ENCODE results near the gene GSE1.

The GSE1 gene

DNA sequence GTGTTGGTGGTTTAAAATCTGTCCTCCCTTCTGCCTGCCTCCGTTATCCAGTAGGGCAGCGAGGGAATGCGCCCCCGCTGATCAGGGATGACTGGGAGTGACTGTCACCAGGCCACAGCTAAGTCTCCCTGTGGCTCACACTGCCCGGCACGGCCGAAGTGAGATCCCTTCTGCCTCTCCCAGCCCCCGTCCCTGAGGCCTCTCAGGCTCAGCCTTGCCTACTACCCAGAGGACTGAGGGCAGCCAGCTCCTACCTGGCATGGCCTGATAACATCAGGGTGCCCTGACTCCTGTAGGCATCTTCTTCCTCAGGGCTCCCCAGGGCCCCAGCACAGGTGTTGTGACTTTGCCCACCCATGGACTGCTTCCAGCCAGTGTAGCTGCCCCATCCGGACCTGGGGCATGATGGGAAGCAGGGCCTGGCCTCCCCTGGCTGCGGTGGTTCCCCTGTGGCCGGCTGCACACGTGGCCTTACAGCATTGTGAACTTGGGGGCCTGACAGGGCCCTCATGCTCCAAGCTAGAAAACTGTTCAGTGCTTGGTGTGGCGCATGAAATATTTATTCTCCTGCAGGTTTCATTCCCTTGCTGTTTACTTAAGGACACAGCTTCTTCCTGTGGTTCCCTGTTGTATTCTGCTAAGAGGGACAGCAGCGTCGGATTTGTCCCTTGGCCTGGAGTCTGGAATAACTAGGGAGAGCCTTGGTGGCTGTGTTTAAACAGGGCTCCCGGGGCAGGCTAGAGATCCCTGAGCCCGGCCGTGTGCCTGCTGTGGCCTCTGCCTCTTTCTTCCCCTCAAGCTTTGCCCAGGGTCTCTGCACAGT is 45.6 kb downstream of the GSE1 start:
- H3K4me3 ChIP-seq (ENCODE audit: control insufficient read depth, low read depth, low read length), result no peak overlapping the region
- no peak for DNase-seq (ENCODE audit: low read depth)
- TF ChIP-seq, protein P1, sequence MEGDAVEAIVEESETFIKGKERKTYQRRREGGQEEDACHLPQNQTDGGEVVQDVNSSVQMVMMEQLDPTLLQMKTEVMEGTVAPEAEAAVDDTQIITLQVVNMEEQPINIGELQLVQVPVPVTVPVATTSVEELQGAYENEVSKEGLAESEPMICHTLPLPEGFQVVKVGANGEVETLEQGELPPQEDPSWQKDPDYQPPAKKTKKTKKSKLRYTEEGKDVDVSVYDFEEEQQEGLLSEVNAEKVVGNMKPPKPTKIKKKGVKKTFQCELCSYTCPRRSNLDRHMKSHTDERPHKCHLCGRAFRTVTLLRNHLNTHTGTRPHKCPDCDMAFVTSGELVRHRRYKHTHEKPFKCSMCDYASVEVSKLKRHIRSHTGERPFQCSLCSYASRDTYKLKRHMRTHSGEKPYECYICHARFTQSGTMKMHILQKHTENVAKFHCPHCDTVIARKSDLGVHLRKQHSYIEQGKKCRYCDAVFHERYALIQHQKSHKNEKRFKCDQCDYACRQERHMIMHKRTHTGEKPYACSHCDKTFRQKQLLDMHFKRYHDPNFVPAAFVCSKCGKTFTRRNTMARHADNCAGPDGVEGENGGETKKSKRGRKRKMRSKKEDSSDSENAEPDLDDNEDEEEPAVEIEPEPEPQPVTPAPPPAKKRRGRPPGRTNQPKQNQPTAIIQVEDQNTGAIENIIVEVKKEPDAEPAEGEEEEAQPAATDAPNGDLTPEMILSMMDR (IDR thresholded peaks at IDR 0.05; ENCODE audit: control insufficient read depth, insufficient read depth, low read depth, low read length, missing control alignments), result no peak

DNA sequence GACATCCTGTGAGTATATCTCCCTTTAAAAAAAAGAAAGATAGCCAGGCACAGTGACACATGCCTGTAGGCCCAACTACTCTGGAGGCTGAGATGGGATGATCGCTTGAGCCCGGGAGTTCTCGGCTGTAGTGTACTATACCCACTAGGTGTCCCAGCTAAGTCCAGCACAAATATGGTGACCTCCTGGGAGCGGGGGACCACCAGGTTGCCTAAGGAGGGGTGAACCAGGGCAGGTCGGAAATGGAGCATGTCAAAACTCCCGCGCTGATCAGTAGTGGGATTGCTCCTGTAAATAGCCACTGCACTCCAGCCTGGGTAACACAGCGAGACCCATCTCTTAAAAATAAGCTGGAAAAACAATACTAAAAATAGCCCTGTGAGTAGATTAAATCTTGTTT is 46.2 kb downstream of the GSE1 start:
- TF ChIP-seq, protein P1 (IDR thresholded peaks at IDR 0.05; ENCODE audit: control insufficient read depth, insufficient read depth, low read depth, low read length, missing control alignments), result no peak
- no peak for DNase-seq (ENCODE audit: low read depth)
- no peak overlapping the region for H3K4me3 ChIP-seq (ENCODE audit: control insufficient read depth, low read depth, low read length)

DNA sequence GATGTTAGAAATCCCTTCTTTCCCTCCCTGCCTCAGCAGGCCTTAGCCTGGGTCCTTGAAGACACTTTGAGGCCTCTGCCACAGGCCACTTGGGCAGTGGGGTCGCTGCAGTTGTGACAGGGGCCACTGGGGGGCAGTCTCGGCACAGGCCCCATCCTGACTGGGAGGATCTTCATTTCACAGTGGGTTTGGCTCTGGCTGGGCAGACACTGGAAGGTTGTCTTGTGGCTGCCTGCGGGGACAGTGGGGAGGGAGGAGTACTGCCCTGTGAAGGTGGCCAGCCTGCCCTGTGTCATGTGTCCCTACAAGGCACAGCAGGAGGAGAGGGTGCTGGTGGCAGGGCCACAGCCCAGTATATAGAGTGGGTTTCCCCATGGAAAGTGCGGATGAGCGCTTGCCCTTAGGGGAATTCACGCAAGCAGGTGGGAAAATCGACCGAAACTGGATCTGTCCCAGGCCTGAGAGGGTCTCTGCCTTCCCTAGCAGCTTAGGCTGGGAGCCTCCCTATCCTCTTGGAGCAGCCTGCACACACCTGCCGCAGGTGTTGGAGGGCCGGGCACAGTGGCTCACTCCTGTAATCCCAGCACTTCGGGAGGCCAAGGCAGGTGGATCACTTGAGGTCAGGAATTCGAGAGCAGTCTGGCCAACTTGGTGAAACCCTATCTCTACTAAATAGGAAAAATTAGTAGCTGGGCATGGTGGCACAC is 46.8 kb downstream of the GSE1 start:
- TF ChIP-seq, protein P1 (IDR thresholded peaks at IDR 0.05; ENCODE audit: control insufficient read depth, insufficient read depth, low read depth, low read length, missing control alignments), result peak; percentile 91
- H3K4me3 ChIP-seq (ENCODE audit: control insufficient read depth, low read depth, low read length), result no peak overlapping the region
- no peak for DNase-seq (ENCODE audit: low read depth)

DNA sequence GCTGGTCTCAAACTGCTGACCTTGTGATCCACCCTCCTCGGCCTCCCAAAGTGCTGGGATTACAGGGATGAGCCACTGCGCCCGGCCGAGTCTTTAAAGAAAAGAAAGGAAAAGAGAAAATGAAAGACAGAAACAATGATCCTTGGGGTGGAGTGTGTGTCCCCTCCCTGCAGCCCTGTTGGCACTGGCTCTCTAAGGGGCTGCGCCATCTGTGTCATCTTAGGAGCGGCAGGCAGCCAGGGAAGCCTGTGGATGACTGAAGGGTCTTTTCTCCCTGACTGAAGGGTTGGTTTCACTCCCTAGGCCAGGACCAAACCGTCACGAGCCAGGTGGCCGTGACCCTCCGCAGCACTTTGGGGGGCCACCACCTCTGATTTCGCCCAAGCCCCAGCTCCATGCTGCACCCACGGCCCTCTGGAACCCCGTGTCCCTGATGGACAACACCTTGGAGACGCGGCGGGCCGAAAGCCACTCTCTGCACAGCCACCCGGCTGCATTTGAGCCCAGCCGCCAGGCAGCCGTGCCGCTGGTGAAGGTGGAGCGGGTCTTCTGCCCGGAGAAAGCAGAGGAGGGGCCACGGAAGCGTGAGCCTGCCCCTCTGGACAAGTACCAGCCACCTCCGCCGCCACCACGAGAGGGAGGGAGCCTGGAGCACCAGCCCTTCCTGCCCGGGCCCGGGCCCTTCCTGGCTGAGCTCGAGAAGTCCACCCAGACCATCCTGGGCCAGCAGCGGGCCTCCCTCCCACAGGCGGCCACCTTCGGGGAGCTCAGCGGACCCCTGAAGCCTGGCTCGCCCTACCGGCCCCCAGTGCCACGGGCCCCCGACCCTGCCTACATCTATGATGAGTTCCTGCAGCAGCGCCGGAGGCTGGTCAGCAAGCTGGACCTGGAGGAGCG is 48.0 kb downstream of the GSE1 start:
- no peak overlapping the region for H3K4me3 ChIP-seq (ENCODE audit: control insufficient read depth, low read depth, low read length)
- TF ChIP-seq, protein P1 (IDR thresholded peaks at IDR 0.05; ENCODE audit: control insufficient read depth, insufficient read depth, low read depth, low read length, missing control alignments), result no peak
- no peak for DNase-seq (ENCODE audit: low read depth)

DNA sequence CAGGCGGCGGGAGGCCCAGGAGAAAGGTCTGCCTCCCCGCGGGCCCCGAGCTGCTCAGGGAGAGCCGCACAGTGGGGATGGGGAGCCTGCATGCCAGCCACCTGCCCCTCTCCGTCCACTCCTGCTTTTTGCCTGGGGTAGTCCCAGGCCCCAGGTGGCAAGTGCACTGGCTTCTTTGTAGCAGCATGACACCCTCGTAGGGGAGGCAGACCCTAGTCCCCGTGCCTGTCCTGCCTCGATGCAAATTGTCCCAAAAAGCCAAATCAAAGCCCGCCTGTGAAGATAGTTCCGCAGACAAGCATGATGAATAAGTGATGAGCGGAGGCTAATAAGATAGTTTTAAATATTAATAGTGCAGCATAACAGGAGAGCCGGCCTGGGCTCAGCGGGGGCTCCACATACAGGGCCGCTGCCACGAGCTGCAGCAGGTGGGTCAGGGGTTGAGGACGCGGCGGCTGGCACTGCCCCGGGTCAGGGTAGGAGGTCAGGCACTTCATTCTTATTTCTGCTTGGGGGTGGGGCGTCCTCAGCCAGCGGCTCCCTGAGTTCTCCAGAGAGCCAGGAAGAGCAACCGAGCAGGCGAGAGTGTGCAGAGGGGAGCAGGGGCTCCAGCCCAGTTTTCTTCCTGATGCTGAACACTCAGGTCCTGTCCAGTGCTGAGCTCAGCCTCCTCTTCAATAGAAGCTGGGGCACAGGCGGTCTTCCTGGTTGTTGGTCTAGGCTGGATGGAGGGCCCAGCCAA is 48.8 kb downstream of the GSE1 start:
- TF ChIP-seq, protein P1 (IDR thresholded peaks at IDR 0.05; ENCODE audit: control insufficient read depth, insufficient read depth, low read depth, low read length, missing control alignments), result no peak
- no peak overlapping the region for H3K4me3 ChIP-seq (ENCODE audit: control insufficient read depth, low read depth, low read length)
- DNase-seq (ENCODE audit: low read depth), result no peak

DNA sequence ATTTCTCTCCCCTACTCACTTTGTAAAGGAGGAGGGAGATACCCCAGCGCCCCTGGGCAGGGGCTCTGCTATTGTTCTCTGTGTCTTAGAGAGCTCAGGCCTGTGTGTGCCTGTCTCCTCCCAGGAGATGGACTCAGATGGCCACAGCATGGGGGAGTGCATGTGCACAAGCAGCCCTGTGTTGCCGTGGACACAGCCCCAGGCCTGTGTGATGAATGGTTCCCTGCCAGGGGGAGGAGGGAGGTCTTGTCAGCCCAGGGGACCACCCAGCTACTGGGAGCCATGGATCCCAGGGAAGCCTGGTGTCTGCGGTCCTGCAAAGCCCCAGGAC is 49.3 kb downstream of the GSE1 start:
- TF ChIP-seq, protein P1 (IDR thresholded peaks at IDR 0.05; ENCODE audit: control insufficient read depth, insufficient read depth, low read depth, low read length, missing control alignments), result no peak
- H3K4me3 ChIP-seq (ENCODE audit: control insufficient read depth, low read depth, low read length), result no peak overlapping the region
- no peak for DNase-seq (ENCODE audit: low read depth)
